HG03432 (cell line): ENCODE measurements around the gene EEA1.

Experiments
- ATAC-seq: cut with Tn5 transposase; IDR thresholded peaks from one replicate; pipeline ENCODE4 v1.9.1; 2021; ENCODE audit warnings: mild to moderate bottlenecking, moderate library complexity; ENCODE audit not compliant: unreplicated experiment

The EEA1 gene

DNA sequence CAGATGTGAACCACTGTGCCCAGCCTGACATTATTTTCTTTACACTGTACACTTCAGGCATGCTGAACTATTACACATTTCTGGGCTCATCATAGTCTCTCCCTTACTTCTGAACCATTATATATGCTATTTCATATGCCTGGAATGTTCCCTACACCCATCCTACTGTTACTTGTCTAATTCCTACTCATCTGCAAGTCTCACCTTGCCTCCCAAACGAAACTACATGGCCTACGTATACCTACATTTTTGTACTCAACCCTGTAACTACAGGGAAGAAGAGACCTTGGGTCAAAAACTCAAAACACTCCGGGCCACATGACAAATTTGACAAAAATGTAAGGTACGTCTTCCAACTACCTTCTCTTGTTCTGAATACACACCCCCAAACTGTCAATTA, 9.5 kb upstream of the EEA1 start:
- no peak for ATAC-seq

DNA sequence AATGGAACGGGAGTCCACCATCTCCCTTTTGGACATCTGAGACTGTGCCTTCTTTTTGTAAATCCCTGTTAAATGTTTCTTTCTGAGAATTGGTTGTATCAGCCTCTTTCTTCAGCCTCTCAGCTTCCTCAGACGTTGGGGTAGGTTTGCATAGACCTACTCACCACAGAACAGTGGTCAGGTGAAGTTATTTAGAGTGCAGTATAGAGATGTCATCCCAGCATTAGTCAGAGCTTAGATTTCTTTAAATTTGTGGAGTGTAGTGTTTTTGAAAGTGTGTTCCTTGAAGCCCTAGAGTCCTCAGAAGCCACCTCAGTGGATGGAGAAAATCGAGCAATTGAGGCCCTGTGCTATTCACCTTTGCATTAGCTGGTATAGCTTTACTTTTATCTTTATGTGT, 8.9 kb upstream of the EEA1 start:
- no peak for ATAC-seq

DNA sequence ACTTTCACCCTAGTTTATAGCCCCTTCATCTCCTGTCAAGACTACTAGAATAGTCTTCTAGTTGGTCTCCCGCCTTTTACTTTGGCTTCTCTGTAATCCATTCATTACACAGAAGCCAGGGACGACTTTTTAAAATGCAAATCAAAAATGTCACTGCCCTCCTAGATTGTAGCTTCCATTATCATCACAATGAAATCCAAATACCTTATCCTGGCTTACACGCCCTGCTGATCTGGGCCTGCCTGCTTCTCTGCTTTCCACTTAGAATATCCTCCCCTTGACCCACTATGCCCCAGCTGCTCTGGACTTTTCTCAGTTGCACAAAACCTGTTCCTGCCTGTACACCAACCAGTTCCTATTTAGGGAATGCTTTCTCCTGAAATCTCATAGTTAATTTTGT, 4.5 kb upstream of the EEA1 start:
- ATAC-seq = no peak

DNA sequence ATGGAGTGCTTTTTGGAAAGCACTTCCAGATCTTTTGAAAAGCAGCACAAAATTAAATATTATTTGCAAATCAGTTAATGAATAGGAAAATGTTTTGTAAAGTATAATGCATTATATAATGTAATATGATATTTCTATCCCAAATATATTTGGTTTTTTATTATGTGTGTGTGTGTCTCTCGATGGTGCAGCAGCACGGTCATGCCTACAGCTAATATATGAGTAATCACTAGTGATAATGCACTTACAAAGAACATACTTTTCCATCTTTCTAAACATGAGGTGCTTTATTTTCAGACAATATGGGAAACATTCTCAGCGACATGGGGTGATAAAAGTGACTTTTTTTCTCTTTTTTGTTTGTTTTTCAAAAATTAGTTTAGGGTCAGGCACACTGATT, 1.3 kb upstream of the EEA1 start:
- ATAC-seq = no peak

DNA sequence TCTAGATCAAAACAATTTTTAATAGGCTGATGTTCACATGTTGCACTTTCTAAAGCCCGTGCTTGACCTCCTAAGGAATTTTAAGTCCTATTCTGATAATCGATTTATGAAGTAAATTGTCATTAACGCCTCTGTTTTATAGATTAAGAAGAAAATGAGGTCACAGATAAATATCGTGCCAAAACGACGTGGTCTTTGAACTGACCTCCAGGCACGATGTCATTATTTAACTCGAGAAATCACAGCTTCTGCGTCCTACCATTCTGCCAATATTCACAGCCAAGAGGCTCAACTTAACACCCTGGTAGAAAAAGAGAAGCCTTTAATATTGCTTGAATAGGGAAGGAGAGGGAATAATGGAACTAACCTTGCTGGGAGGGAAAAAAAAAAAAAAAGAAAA, 888 bp upstream of the EEA1 start:
- no peak for ATAC-seq

DNA sequence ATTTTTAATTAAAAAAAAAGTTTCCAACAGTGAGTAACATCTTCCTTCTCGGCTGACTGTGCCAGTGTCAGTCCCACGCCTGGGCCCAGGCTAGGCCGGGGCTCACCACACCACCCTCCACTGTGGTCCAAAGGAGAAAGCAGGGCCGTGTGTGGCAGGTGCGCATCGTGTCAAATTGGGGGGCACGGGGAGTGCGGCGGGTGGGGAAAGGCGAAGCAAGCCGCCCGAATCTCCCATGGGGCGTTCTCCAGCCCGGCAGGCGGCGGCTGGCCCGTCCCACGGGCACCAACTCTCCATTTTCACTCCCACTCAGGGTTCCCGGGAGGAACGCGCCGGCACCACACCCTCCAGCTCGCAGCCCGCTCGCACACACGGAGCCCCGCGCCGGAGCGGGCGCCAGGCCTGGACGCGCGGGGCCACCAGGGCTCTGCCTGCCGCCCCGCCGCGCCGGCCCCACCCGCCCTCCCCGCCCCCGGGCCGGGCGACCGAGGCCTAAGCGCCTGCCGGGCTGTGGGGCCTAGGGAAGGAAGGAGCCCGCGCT, 604 bp downstream of the EEA1 start:
- peak; percentile 15 for ATAC-seq

DNA sequence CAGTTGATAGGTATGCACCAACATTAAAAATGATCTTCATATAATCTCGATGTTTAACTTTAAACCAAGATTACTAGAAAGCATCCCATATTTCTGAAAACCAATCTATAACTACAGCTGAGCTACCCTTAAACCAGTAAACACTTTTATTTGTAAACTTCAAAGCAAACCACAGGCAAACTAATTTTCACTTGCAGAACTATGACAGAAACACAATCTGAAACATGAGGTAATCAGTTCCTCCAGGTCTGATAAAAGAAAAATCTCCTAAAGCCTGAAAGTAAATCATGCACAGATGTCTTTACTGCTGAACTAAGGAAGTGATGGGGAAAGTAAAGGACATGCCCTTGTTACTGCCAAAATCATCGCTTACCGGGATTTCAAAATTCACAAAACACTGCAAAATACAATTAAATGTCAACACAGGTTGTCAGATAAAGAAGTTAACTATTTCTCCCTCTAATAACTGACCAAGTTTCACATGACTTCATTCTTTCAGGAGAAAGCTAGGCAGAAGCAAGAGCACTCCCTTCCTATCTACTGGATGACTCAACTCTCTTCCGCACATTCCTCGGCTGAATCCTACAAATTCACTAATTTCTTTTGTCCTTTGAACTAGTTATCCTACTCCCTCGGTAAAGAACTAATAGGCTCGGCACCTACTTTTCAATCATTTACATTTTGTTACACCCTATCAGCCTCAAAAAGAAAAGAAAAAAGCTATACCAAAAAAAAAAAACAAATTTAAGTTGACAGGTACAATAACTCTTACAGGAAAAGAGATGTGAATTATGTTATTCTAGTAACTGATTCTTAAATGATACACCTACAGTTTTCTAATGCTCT, 1.4 kb downstream of the EEA1 start:
- peak; percentile 10 for ATAC-seq

DNA sequence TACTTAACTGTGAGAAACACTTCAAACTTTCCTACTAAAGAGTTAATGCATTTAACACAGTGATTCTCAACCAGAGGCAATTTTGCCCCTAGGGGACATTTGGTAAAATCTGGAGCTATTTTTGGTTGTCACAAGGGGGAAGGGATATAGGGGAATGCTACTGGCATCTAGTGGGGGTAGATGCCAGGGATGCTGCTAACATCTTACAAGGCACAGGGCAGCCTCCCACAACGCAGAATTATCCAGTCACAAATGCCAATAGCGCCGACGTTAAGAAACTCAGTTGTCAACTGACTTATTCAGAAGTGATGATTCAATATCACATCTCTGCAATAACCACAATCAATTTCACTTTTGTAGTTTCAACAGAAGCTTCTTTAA, 2.0 kb downstream of the EEA1 start:
- no peak for ATAC-seq

DNA sequence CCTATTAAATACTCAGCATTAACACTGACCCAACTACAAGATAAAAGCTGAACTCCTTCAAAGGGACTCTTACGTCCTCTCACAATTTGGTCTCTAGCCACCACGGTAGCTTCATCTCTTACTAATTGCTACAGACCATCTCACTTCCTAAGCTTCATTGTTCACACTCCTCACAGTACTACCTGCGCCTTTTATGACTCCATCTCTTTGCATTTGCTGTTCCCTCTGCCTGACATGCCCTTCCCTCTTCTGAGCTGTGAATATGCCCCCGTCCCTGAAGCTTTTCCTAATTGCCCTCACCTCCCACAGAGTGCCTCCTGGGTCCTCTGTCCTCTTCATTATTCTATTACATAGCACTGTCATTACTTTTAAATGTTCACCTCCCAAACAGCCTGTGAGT, 2.5 kb downstream of the EEA1 start:
- ATAC-seq = no peak

DNA sequence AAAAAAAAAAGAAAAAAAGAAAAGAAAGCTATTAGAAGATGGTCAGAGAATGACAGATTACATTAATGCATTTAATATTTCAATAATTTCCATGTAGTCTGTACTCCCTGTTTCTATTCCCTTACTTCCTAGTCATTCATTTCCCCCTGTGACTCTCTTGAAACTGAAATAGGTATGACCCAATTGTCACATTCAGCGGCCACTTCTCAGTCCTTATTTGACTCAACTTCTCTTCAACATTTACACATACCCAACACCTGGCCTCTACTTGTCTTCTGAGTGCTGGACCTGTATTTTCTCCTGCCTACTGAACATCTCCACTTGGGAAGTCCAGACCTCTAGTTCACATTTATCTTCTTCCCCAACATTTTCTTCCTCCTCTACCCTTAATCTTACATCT, 7.2 kb downstream of the EEA1 start:
- ATAC-seq = peak; percentile 96

DNA sequence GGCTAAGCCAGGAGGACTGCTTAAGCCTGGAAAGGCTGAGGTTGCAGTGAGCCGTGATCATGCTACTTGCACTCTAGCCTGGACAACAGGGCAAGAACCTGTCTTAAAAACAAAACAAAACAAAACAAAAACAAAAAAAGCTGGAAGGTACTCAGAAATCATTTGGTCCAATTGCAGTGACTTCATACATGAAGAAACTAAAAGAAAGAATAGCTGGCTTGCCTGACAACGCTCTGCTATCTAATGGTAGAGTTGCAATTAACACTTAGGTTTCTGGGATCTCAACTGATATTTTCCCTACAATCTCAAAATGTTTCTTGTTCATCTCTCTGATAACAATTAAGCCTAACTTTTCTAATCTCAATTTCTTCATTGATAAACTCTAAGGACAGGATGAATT, 13.7 kb downstream of the EEA1 start:
- ATAC-seq = no peak

DNA sequence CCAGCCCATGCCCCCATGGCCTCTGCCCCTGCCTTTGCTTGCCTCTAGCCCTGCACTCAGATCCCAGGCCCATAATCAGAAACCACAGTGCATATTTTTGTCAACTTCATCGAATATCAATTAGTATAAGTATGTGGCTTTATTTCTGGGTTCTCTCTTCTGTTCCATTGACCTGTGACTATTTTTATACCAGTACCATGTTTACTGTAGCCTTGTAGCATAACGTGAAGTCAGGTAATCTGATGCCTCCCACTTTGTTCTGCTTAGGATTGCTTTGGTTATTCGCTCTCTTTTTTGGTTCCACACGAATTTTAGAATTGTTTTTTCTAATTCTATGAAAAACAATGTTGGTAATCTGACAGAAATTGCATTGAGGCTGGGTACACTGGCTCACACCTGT, 14.9 kb downstream of the EEA1 start:
- no peak for ATAC-seq

DNA sequence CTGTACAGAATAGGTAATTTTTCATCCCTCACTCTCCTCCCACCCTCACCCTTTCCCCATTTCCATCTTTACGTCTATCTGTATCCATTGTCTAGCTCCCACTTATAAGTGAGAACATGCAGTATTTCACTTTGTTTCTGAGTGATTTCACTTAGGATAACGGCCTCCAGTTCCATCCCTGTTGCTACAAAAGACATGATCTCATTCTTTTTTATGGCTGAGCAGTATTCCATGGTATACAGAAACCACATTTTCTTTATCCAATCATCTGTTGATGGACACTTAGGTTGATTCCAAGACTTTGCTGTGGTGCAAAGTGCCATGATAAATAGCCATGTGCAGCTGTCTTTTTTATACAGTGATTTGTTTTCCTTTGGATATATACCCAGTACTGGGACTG, 16.4 kb downstream of the EEA1 start:
- ATAC-seq = no peak

DNA sequence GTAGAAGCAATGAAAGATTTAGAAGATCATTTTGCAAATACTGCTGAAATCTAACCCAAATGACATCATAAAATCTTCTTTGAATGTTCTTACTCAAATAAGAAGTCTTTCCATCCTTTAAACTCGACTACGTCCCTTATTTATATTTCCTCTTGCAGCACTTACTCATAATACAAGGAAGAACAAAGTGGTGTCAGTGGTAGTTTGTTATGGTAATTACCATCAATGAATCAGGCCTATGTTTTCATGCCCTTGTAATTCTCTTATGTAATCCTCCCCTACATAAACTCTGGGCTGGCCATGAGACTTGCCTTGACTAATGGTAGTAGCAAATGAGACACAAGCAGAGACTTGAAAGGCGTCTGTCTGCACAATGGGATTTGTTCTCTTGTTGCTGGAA, 17.0 kb downstream of the EEA1 start:
- ATAC-seq = no peak

DNA sequence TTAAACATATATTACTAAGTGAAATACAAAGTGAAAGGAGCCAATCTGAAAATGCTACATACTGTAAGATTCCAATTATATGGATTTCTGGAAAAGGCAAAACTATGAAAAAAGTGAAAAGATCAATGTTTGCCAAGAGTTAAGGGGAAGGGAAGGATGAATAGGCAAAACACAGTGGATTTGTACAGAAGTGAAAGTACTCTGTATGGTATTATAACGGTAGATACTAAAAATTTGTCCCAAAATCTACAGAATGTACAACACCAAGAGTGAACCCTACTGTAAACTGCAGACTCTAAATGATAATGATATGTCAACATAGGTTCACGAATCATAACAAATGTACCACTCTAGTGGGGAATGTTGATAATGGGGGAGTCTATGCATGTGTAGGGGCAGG, 17.8 kb downstream of the EEA1 start:
- ATAC-seq = no peak

DNA sequence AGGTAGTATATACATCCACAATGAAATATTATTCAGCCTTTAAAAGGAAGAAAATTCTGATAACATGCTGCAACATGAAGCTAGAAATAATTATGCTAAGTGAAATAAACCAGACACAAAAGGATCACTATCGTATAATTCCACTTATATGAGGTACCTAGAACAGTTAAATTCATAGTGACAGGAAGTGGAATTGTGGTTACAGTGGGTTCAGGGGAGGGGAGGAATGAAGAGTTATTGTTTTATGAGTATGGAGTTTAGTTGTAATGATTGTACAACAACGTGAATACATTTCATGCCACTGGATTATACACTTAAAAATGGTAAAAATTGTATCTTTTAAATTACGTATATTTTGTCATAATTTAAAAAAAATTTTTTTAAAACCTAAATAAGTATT, 21.0 kb downstream of the EEA1 start:
- ATAC-seq = no peak

DNA sequence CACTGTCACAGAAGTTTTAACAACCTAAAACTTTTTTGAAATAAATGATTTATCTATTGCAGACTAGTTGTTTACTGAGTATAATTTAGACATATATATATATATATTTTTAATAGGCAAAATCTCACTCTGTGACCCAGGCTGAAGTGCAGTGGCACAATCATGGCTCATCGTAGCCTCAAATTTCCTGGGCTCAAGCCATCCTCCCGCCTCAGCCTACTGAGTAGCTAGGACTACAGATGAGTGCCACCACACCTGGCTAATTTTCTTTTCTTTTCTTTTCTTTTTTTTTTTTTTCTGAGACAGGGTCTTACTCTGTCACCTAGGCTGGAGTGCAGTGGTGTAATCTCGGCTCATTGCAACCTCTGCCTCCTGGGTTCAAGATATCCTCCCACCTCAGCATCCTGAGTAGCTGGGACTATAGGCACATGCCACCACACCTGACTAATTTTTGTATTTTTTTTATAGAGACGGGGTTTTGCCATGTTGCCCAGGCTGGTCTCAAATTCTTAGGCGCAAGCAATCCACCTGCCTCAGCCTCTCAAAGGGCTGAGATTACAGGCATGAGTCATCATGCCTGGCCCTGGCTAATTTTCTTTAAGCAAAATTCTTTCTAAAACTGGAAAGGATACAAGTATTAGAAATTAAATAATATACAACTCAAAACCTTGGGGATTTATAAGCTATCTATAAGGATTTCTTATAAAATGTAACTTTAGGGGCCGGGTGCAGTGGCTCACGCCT, 23.1 kb downstream of the EEA1 start:
- no peak for ATAC-seq

DNA sequence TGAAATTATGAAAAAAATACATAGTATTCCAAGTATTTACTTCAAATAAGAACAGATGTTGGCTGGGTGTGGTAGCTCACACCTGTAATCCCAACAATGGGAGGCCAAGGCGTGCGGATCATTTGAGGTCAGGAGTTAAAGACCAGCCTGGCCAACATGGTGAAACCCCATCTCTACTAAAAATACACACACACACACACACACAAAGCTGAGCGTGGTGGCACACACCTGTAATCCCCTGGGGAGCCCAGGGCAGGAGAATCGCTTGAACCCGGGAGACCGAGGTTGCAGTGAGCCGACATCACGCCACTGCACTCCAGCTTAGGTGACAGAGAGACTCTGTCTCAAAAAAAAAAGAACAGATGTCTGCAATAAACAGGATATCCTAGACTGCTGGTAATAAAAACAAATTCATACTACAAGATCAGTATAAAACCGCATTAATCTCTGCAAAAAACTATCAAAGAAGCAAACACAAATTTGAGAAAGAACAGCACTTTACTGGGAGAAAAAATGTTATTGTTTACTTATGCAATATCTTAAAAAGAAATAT, 23.8 kb downstream of the EEA1 start:
- ATAC-seq = no peak

DNA sequence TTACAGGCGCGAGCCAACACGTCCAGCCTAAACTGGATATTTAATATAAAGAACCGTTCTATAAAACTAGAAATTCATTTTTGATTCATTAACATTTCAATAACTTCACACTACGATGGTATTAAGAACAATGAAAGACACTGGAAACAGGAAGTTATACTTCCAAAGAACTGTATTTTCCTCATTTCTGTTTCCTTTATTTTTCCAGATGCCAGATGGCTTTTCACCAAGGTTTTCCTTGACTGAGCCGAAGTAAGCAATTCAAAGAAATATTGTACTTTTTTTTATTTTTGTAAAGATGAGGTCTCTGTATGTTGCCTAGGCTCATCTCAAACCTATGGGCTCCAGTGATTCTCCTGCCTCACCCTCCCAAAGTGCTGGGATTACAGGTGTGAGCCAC, 28.2 kb downstream of the EEA1 start:
- no peak for ATAC-seq

DNA sequence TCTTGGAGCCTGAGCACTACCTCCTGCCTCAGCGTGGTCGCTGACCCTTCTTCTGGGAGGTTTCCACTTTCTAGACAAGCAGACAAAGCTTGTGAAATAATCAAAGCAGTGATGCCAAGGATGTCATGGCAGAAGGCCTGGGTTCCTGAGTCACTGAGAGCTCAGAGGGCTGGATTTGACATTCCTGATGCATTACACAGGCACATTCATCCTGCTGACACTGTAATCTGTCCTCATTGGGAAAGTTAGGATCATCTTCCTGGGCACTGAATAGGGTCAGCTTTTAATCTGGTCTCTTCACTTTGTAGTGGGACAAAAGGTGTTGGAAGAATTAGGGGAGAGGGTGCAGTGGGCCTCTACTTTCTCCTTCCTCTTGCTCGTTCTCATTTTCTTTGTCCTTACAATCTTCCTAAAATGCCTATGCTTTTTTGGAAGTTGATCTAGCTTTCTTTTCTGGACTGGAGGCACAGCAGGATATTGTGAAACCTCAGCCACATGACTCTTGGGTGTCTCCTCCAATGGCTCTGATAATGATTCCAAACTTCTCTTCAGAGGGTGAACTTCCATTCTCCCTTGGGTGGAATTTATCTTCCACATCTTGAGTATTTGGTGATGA, 29.6 kb downstream of the EEA1 start:
- no peak for ATAC-seq

DNA sequence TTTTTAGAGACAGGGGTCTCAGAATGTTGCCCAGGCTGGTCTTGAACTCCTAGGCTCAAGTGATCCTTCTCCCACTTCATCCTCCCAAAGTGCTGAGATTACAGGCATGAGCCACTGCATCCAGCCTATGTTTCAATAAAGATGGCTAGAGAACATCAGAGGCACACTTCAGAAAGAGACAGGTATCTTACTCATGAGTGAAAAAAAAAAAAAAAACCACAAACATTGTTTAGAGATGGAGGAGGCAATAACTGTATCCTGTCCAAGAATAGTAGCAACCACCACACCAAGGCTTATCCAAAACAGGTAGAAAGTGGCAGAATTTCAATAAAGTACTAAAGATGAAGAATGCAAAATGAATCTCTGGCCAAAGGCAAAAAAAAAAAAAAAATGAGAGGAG, 30.3 kb downstream of the EEA1 start:
- ATAC-seq = no peak

DNA sequence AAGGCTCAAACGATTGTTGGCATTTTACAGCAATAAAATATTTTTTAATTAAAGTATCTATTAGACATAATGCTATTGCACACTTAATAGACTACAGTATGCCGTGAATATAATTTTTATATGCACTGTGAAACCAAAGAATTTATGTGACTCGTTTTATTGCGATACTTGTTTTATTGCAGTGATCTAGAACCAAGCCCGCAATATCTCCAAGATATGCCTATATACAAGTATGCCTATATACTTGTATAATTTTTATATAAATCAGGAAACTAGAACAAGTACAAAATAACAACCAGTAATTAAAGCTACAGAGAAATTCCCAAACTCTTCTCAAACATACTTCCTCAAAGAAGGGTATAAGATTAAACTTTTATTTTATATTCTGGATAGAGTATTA, 31.3 kb downstream of the EEA1 start:
- no peak for ATAC-seq
